ENCODE results near the gene ERF. TPM values are rescaled to one million over a fixed set of nuclear protein-coding genes. Genes with fewer than 3 reads are reported as not detected.
A peak's percentile ranks its signal among the peaks of the same experiment; 100 is the strongest.

ERF gene
- total and polyA plus RNA-seq, 3 experiments from 2014 or later: 5.1 to 64.7 (median 58.7) TPM

- H3K4me3 Mint-ChIP-seq: peak overlapping the region in 4 of 7 donors; percentile 26 to 72 (median 32)
- H3K27me3 Mint-ChIP-seq: peaks cover 0 to 5% of the 10 kb centered on the region in 2 donors
Observed at GRCh38 chr19:42250666-42251531, 4.0 kb downstream of the ERF start.

GRCh38 chr19:42250183-42250665 is 4.7 kb downstream of the ERF start:
- Mint-ChIP-seq H3K9me3 (peaks cover 0 to 1% (median 0%) of the 10 kb centered on the region in 5 donors), H3K36me3 (peaks cover 0 to 13% (median 1%) of the 10 kb centered on the region in 3 donors), H3K27me3 (peaks cover 0 to 5% of the 10 kb centered on the region in 2 donors), H3K4me1 (peaks cover 16 to 41% (median 22%) of the 10 kb centered on the region in 3 donors), H3K27ac (peak overlapping the region in 5 of 8 donors; percentile 17 to 79 (median 47)), H3K4me3 (peak overlapping the region in 1 of 7 donors; percentile 14)
- Histone ChIP-seq H3K9me3 (ENCODE audit: low read length) (no peaks in the 10 kb centered on the region), H3K4me3 (ENCODE audit: low read length) (no peak overlapping the region), H3K27ac (ENCODE audit: low read depth, low read length) (no peak overlapping the region), H3K36me3 (ENCODE audit: insufficient read depth, low read length) (no peaks in the 10 kb centered on the region), H3K4me1 (ENCODE audit: insufficient read depth, low read length) (peaks cover 30% of the 10 kb centered on the region), H3K27me3 (ENCODE audit: insufficient read depth, low read length, poor library complexity, severe bottlenecking) (no peaks in the 10 kb centered on the region)
- POLR2A ChIA-PET: interaction anchor here (0.5 to 0.9 kb wide), 2 partner anchors 32 to 475 kb away, joined by 3 to 4 read pairs; no protein-coding TSS in a partner anchor
- no peak for DNase-seq
- CTCF ChIA-PET: interaction anchor here (0.7 to 2.2 kb wide), 3 partner anchors 7 to 140 kb away, joined by 3 to 8 read pairs (median 7); partner anchors contain the start of gene GSK3A

More at GRCh38 chr19:42250666-42251531, 4.0 kb downstream of the ERF start:
- peaks cover 19 to 40% (median 21%) of the 10 kb centered on the region in 3 donors for H3K4me1 Mint-ChIP-seq
- no peaks in the 10 kb centered on the region for H3K36me3 ChIP-seq (ENCODE audit: insufficient read depth, low read length)
- H3K4me3 ChIP-seq (ENCODE audit: low read length): no peak overlapping the region
- no peak overlapping the region for H3K27ac ChIP-seq (ENCODE audit: low read depth, low read length)
- peaks cover 0 to 13% (median 0%) of the 10 kb centered on the region in 3 donors for H3K36me3 Mint-ChIP-seq
- peaks cover 0 to 1% (median 0%) of the 10 kb centered on the region in 5 donors for H3K9me3 Mint-ChIP-seq
- H3K27me3 ChIP-seq (ENCODE audit: insufficient read depth, low read length, poor library complexity, severe bottlenecking): no peaks in the 10 kb centered on the region
- peaks cover 36% of the 10 kb centered on the region for H3K4me1 ChIP-seq (ENCODE audit: insufficient read depth, low read length)
- DNase-seq: no peak
- peak overlapping the region in 6 of 8 donors; percentile 29 to 96 (median 74) for H3K27ac Mint-ChIP-seq
- ChIA-PET CTCF (interaction anchor here (0.7 to 2.2 kb wide), 5 partner anchors 8 to 141 kb away, joined by 3 to 8 read pairs (median 3); partner anchors contain the start of gene GSK3A), POLR2A (interaction anchor here (0.5 to 1.0 kb wide), 3 partner anchors 31 to 476 kb away, joined by 3 to 4 read pairs (median 3); no protein-coding TSS in a partner anchor)
- H3K9me3 ChIP-seq (ENCODE audit: low read length): no peaks in the 10 kb centered on the region

GRCh38 chr19:42249769-42250168 is 5.2 kb downstream of the ERF start:
- ChIA-PET CTCF (no interaction called here), POLR2A (no interaction called here)
- H3K27me3 Mint-ChIP-seq: peaks cover 0 to 5% of the 10 kb centered on the region in 2 donors
- peaks cover 21 to 45% (median 26%) of the 10 kb centered on the region in 3 donors for H3K4me1 Mint-ChIP-seq
- no peak overlapping the region for H3K4me3 ChIP-seq (ENCODE audit: low read length)
- peaks cover 0 to 13% (median 1%) of the 10 kb centered on the region in 3 donors for H3K36me3 Mint-ChIP-seq
- no peaks in the 10 kb centered on the region for H3K9me3 ChIP-seq (ENCODE audit: low read length)
- peak overlapping the region in 2 of 7 donors; percentile 14 to 44 for H3K4me3 Mint-ChIP-seq
- H3K9me3 Mint-ChIP-seq: peaks cover 0 to 1% (median 0%) of the 10 kb centered on the region in 5 donors
- H3K27ac Mint-ChIP-seq: peak overlapping the region in 6 of 8 donors; percentile 4 to 79 (median 56)
- no peak overlapping the region for H3K27ac ChIP-seq (ENCODE audit: low read depth, low read length)
- DNase-seq: no peak
- peaks cover 34% of the 10 kb centered on the region for H3K4me1 ChIP-seq (ENCODE audit: insufficient read depth, low read length)
- no peaks in the 10 kb centered on the region for H3K27me3 ChIP-seq (ENCODE audit: insufficient read depth, low read length, poor library complexity, severe bottlenecking)
- H3K36me3 ChIP-seq (ENCODE audit: insufficient read depth, low read length): no peaks in the 10 kb centered on the region

- no peaks in the 10 kb centered on the region for H3K36me3 ChIP-seq (ENCODE audit: insufficient read depth, low read length)
- peaks cover 0 to 16% (median 1%) of the 10 kb centered on the region in 3 donors for H3K36me3 Mint-ChIP-seq
- H3K4me1 Mint-ChIP-seq: peaks cover 26 to 51% (median 31%) of the 10 kb centered on the region in 3 donors
- no peaks in the 10 kb centered on the region for H3K27me3 ChIP-seq (ENCODE audit: insufficient read depth, low read length, poor library complexity, severe bottlenecking)
- H3K9me3 ChIP-seq (ENCODE audit: low read length): no peaks in the 10 kb centered on the region
- peaks cover 35% of the 10 kb centered on the region for H3K4me1 ChIP-seq (ENCODE audit: insufficient read depth, low read length)
- no peak overlapping the region for H3K27ac ChIP-seq (ENCODE audit: low read depth, low read length)
- ChIA-PET POLR2A (no interaction called here), CTCF (no interaction called here)
- H3K4me3 Mint-ChIP-seq: peak overlapping the region in 1 of 7 donors; percentile 40
- peaks cover 0 to 5% of the 10 kb centered on the region in 2 donors for H3K27me3 Mint-ChIP-seq
- no peak for DNase-seq
- no peak overlapping the region for H3K4me3 ChIP-seq (ENCODE audit: low read length)
- H3K27ac Mint-ChIP-seq: peak overlapping the region in 1 of 8 donors; percentile 64
- H3K9me3 Mint-ChIP-seq: peaks cover 0 to 1% (median 0%) of the 10 kb centered on the region in 5 donors
Observed at GRCh38 chr19:42249149-42249750, 5.7 kb downstream of the ERF start.

- H3K27me3 ChIP-seq (ENCODE audit: insufficient read depth, low read length, poor library complexity, severe bottlenecking): no peaks in the 10 kb centered on the region
Observed at GRCh38 chr19:42248270-42249148, 6.4 kb downstream of the ERF start.

GRCh38 chr19:42247640-42248199 is 7.2 kb downstream of the ERF start:
- H3K4me1 Mint-ChIP-seq: peaks cover 31 to 58% (median 36%) of the 10 kb centered on the region in 3 donors
- H3K27ac Mint-ChIP-seq: no peak overlapping the region
- no peak overlapping the region for H3K27ac ChIP-seq (ENCODE audit: low read depth, low read length)
- no peaks in the 10 kb centered on the region for H3K36me3 ChIP-seq (ENCODE audit: insufficient read depth, low read length)
- DNase-seq: no peak
- H3K36me3 Mint-ChIP-seq: peaks cover 0 to 22% (median 1%) of the 10 kb centered on the region in 3 donors
- H3K27me3 Mint-ChIP-seq: peaks cover 0 to 5% of the 10 kb centered on the region in 2 donors
- no peak overlapping the region for H3K4me3 Mint-ChIP-seq
- no peak overlapping the region for H3K4me3 ChIP-seq (ENCODE audit: low read length)
- no peaks in the 10 kb centered on the region for H3K27me3 ChIP-seq (ENCODE audit: insufficient read depth, low read length, poor library complexity, severe bottlenecking)
- peaks cover 0 to 1% (median 0%) of the 10 kb centered on the region in 5 donors for H3K9me3 Mint-ChIP-seq
- H3K9me3 ChIP-seq (ENCODE audit: low read length): no peaks in the 10 kb centered on the region
- POLR2A ChIA-PET: interaction anchor here (1.0 to 1.4 kb wide), 2 partner anchors 23 to 37 kb away, joined by 3 to 5 read pairs; no protein-coding TSS in a partner anchor
- H3K4me1 ChIP-seq (ENCODE audit: insufficient read depth, low read length): peaks cover 40% of the 10 kb centered on the region
- CTCF ChIA-PET: interaction anchor here (1.2 to 8.6 kb wide), 2 partner anchors 32 to 33 kb away, joined by 4 to 72 read pairs; no protein-coding TSS in a partner anchor

More at GRCh38 chr19:42248270-42249148, 6.4 kb downstream of the ERF start:
- peaks cover 42% of the 10 kb centered on the region for H3K4me1 ChIP-seq (ENCODE audit: insufficient read depth, low read length)
- H3K4me1 Mint-ChIP-seq: peaks cover 28 to 56% (median 32%) of the 10 kb centered on the region in 3 donors
- peak overlapping the region in 1 of 7 donors; percentile 40 for H3K4me3 Mint-ChIP-seq
- H3K9me3 Mint-ChIP-seq: peaks cover 0 to 1% (median 0%) of the 10 kb centered on the region in 5 donors
- no peaks in the 10 kb centered on the region for H3K36me3 ChIP-seq (ENCODE audit: insufficient read depth, low read length)
- H3K36me3 Mint-ChIP-seq: peaks cover 0 to 17% (median 1%) of the 10 kb centered on the region in 3 donors
- H3K9me3 ChIP-seq (ENCODE audit: low read length): no peaks in the 10 kb centered on the region
- no peak for DNase-seq
- ChIA-PET CTCF (interaction anchor here (8.6 kb wide), 1 partner anchor 31 kb away, joined by 72 read pairs; no protein-coding TSS in a partner anchor), POLR2A (no interaction called here)
- peaks cover 0 to 5% of the 10 kb centered on the region in 2 donors for H3K27me3 Mint-ChIP-seq
- no peak overlapping the region for H3K27ac ChIP-seq (ENCODE audit: low read depth, low read length)
- peak overlapping the region in 1 of 8 donors; percentile 64 for H3K27ac Mint-ChIP-seq
- no peak overlapping the region for H3K4me3 ChIP-seq (ENCODE audit: low read length)

All from CD8-positive, alpha-beta memory T cell (primary cell).